M059J (cell line): Measurements from ENCODE around the gene CIART. TPM values are rescaled to one million over a fixed set of nuclear protein-coding genes. Genes with fewer than 3 reads are reported as not detected.
"Not testable (repeated sequence)": the region's sequence is repeated elsewhere in the genome, so short reads cannot be mapped to it uniquely, and the experiment has no call there.

ENCODE experiments used
- DNase-seq: peaks from one replicate; pipeline ENCODE4 v3.0.0-alpha.2; 2012; ENCODE audit warnings: low read depth
- total RNA-seq: library from RNA; depleted of rRNA; stranded (reverse); fragments of >200 nt; shearing (Covaris generic); gene quantifications from 2 replicates; pipeline ENCODE4 v1.2.3, GENCODE V29; 2014; rRNA removed

Gene CIART
- total RNA-seq, result 11.4 and 22.2 TPM in 2 replicates

GRCh38 chr1:150281758-150282557 lies at the start of gene CIART:
Gene CIART (plus strand): TSS chr1:150282554. CDS start chr1:150283268, 714 bp downstream.
- peak; percentile 99 for DNase-seq

GRCh38 chr1:150232921-150233320 lies 49.4 kb upstream of the CIART start:
- DNase-seq, result not testable (repeated sequence)

- no peak for DNase-seq
Measured at GRCh38 chr1:150233359-150234308, 48.7 kb upstream of the CIART start.

GRCh38 chr1:150234309-150234565 lies 48.1 kb upstream of the CIART start:
- no peak for DNase-seq

GRCh38 chr1:150234566-150235293 lies 47.6 kb upstream of the CIART start:
- peak; percentile 88 for DNase-seq

GRCh38 chr1:150235294-150235851 lies 47.0 kb upstream of the CIART start:
- peak; percentile 43 for DNase-seq

GRCh38 chr1:150235852-150236613 lies 46.3 kb upstream of the CIART start, which contains the start of gene ANP32E:
Gene ANP32E (minus strand): TSS chr1:150236112. CDS start chr1:150235786, 326 bp downstream.
- peak; percentile 100 for DNase-seq

GRCh38 chr1:150236614-150237100 lies 45.7 kb upstream of the CIART start:
- no peak for DNase-seq

- not testable (repeated sequence) for DNase-seq
Measured at GRCh38 chr1:150237176-150237575, 45.2 kb upstream of the CIART start.

- DNase-seq, result no peak
Measured at GRCh38 chr1:150237746-150238145, 44.6 kb upstream of the CIART start.

- DNase-seq, result no peak
Measured at GRCh38 chr1:150243003-150243402, 39.4 kb upstream of the CIART start.

GRCh38 chr1:150249936-150250335 lies 32.4 kb upstream of the CIART start:
- no peak for DNase-seq

GRCh38 chr1:150256198-150256553 lies 26.2 kb upstream of the CIART start:
- DNase-seq, result no peak

- no peak for DNase-seq
Measured at GRCh38 chr1:150256554-150257341, 25.6 kb upstream of the CIART start.

GRCh38 chr1:150257624-150258585 lies 24.4 kb upstream of the CIART start, which contains the start of gene CA14:
Gene CA14 (plus strand): TSS chr1:150257774. CDS start chr1:150258129, 355 bp downstream.
- no peak for DNase-seq

- no peak for DNase-seq
Measured at GRCh38 chr1:150259217-150259616, 23.1 kb upstream of the CIART start.

- DNase-seq, result peak; percentile 49
Measured at GRCh38 chr1:150259758-150260669, 22.3 kb upstream of the CIART start.

GRCh38 chr1:150261367-150261766 lies 21.0 kb upstream of the CIART start:
- no peak for DNase-seq
